Naive thymus-derived CD4-positive, alpha-beta T cell (primary cell): Measurements from ENCODE around the gene ABHD2. TPM values are rescaled to one million over a fixed set of nuclear protein-coding genes. Genes with fewer than 3 reads are reported as not detected.

Experiments
- ATAC-seq: fragments of 150-1000 bp; cut with Tn5 transposase; 2 replicates; pipeline ENCODE4 v1.10.0; 2021; ENCODE audit warnings: mild to moderate bottlenecking, moderate library complexity
- CTCF ChIA-PET: fragments of 350-600 bp; sonication (Branson Sonifier 250); formaldehyde crosslinking; loops from one replicate; lab custom pipeline; 2021; ENCODE audit warnings: antibody characterized with exemption; lab: Charles Lee
- POLR2A ChIA-PET: fragments of 350-600 bp; sonication (Branson Sonifier 250); formaldehyde crosslinking; loops from one replicate; lab custom pipeline; 2021; ENCODE audit warnings: antibody characterized with exemption, inconsistent platforms; lab: Charles Lee
- DNase-seq, 9 donors: peaks; one replicate each; pipeline versions ENCODE4 v3.0.0 to v3.0.0-alpha.2; 2020 to 2022; ENCODE audit warnings: mixed read lengths in 1 of 9
- H3K27ac ChIP-seq: one replicate; pipeline ENCODE4 v1.7.0; 2013; ENCODE audit warnings: mild to moderate bottlenecking, low read depth, low read length, moderate library complexity
- H3K27me3 ChIP-seq, 2 donors: one replicate each; pipeline ENCODE4 v1.7.0; 2013; ENCODE audit warnings: low read length in 2 of 2, mild to moderate bottlenecking in 2 of 2, moderate library complexity in 2 of 2; ENCODE audit not compliant: control insufficient read depth in 2 of 2, insufficient read depth in 2 of 2
- H3K36me3 ChIP-seq, 3 experiments: 1 replicate in 2 of 3; 2 replicates in 1 of 3; pipeline ENCODE4 v1.7.0; 2013; ENCODE audit warnings: low read length in 3 of 3, mild to moderate bottlenecking in 3 of 3, moderate library complexity in 1 of 3; ENCODE audit not compliant: insufficient read depth in 3 of 3, control insufficient read depth in 2 of 3
- H3K4me1 ChIP-seq, 2 donors: one replicate each; pipeline ENCODE4 v1.7.0; 2013; ENCODE audit warnings: low read length in 2 of 2, mild to moderate bottlenecking in 2 of 2, moderate library complexity in 1 of 2; ENCODE audit not compliant: control insufficient read depth in 2 of 2, insufficient read depth in 2 of 2
- H3K4me3 ChIP-seq: 2 replicates; pipeline ENCODE4 v1.7.0; 2013; ENCODE audit warnings: mild to moderate bottlenecking, low read length
- H3K9me3 ChIP-seq, 3 experiments: 1 replicate in 2 of 3; 2 replicates in 1 of 3; pipeline ENCODE4 v1.7.0; 2013; ENCODE audit warnings: low read length in 3 of 3; ENCODE audit not compliant: control insufficient read depth in 2 of 3
- H3K27ac Mint-ChIP-seq, 9 donors: one replicate each; pipeline ENCODE4 v1.8.0; 2020 to 2022; ENCODE audit warnings: mixed read lengths in 9 of 9, mild to moderate bottlenecking in 8 of 9, moderate library complexity in 5 of 9, inconsistent platforms in 2 of 9
- H3K27me3 Mint-ChIP-seq, 5 donors: one replicate each; pipeline ENCODE4 v1.8.0; 2021 to 2022; ENCODE audit warnings: mixed read lengths in 5 of 5, mild to moderate bottlenecking in 1 of 5
- H3K36me3 Mint-ChIP-seq, 5 donors: one replicate each; pipeline ENCODE4 v1.8.0; 2020 to 2022; ENCODE audit warnings: mixed read lengths in 5 of 5, mild to moderate bottlenecking in 3 of 5, inconsistent platforms in 1 of 5
- H3K4me1 Mint-ChIP-seq, 7 donors: one replicate each; pipeline ENCODE4 v1.8.0; 2020 to 2022; ENCODE audit warnings: mixed read lengths in 7 of 7, mild to moderate bottlenecking in 3 of 7, inconsistent platforms in 1 of 7
- H3K4me3 Mint-ChIP-seq, 10 donors: one replicate each; pipeline ENCODE4 v1.8.0; 2020 to 2022; ENCODE audit warnings: mild to moderate bottlenecking in 10 of 10, mixed read lengths in 10 of 10, moderate library complexity in 6 of 10, inconsistent platforms in 2 of 10
- H3K9me3 Mint-ChIP-seq, 11 donors: one replicate each; pipeline ENCODE4 v1.8.0; 2020 to 2022; ENCODE audit warnings: mixed read lengths in 11 of 11, mild to moderate bottlenecking in 4 of 11, inconsistent platforms in 1 of 11, moderate library complexity in 1 of 11
- intact Hi-C, 2 donors: fragments of 100-400 bp; cut with micrococcal nuclease; formaldehyde crosslinking; loops; one replicate each; pipeline ENCODE4 v1.15.1; 2023
- polyA plus RNA-seq, 2 donors: library from polyadenylated mRNA; unstranded; fragments of 300-500 nt; fragmentation: Illumina TruSeq; gene quantifications; one replicate each; pipeline ENCODE4 v1.2.3, GENCODE V29; 2021
- total RNA-seq, 6 experiments: library from RNA in 5 of 6; stranded (reverse) in 5 of 6; gene quantifications; 1 replicate in 5 of 6; 2 replicates in 1 of 6; pipeline ENCODE4 v1.2.3 and lab custom pipeline; 2021 to 2026

The ABHD2 gene
- total and polyA plus RNA-seq, 7 experiments from 2014 or later = 19.4 to 85.0 (median 63.6) TPM

DNA sequence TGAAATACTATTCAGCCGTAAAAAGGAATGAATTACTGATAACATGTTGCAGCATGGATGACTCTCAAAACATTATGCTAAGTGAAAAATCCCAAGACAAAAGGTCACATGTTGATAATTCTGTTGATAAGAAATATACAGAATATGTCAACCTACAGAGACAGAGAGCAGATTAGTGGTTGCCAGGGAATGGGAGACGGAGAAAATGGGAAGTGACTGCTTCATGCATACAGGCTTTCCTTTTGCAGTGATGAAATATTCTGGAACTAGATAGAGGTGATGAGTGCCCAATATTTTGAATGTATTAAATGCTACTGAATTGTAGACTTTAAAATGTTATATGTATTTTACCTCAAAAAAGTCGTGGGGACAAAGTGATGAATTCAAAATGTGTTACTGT is 56.2 kb downstream of the ABHD2 start:
- Histone ChIP-seq H3K27me3 (no peaks in the 10 kb centered on the region), H3K9me3 (no peaks in the 10 kb centered on the region), H3K4me3 (no peak overlapping the region), H3K27ac (no peak overlapping the region), H3K4me1 (peaks cover 0 to 9% of the 10 kb centered on the region in 2 donors), H3K36me3 (peaks cover 0 to 18% (median 5%) of the 10 kb centered on the region in 3 experiments)
- POLR2A ChIA-PET = no interaction called here
- Mint-ChIP-seq H3K36me3 (peaks cover 0 to 49% (median 10%) of the 10 kb centered on the region in 5 donors), H3K27me3 (no peaks in the 10 kb centered on the region), H3K4me1 (peaks cover 0 to 21% (median 4%) of the 10 kb centered on the region in 7 donors), H3K9me3 (no peaks in the 10 kb centered on the region), H3K4me3 (no peak overlapping the region), H3K27ac (peak overlapping the region in 2 of 9 donors; percentile 38 to 55)
- DNase-seq (no peak), ATAC-seq (no peak)
- intact Hi-C loops = no loop called here
- CTCF ChIA-PET = no interaction called here

DNA sequence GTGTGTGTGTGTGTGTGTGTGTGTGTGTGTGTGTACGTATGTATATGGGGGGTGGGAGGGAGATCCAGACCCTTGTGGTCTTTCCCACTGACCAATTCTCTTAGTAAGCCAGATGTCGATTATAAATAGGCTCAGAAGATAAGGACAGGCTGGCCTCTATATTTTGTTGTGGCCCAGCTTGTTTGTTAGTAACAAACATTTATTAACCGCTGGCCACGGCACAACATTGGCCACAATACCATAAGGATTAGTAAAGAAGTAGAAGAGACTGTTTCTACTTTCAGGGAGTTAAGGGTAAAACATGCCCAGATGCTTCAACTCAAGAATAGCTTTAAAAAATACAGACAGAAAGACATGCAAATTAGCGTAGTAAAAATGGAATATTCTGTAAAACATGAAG is 58.1 kb downstream of the ABHD2 start:
- Mint-ChIP-seq H3K36me3 (peaks cover 0 to 47% (median 12%) of the 10 kb centered on the region in 5 donors), H3K4me3 (no peak overlapping the region), H3K4me1 (peaks cover 0 to 22% (median 4%) of the 10 kb centered on the region in 7 donors), H3K9me3 (no peaks in the 10 kb centered on the region), H3K27me3 (no peaks in the 10 kb centered on the region), H3K27ac (no peak overlapping the region)
- Histone ChIP-seq H3K36me3 (peaks cover 0 to 11% (median 3%) of the 10 kb centered on the region in 3 experiments), H3K27me3 (no peaks in the 10 kb centered on the region), H3K4me1 (peaks cover 0 to 9% of the 10 kb centered on the region in 2 donors), H3K4me3 (no peak overlapping the region), H3K9me3 (no peaks in the 10 kb centered on the region), H3K27ac (no peak overlapping the region)
- ChIA-PET CTCF (interaction anchor here (0.6 to 0.8 kb wide), 3 partner anchors 75 to 230 kb away, joined by 3 read pairs; no protein-coding TSS in a partner anchor), POLR2A (interaction anchor here (0.9 kb wide), 1 partner anchor 63 kb away, joined by 3 read pairs; no protein-coding TSS in a partner anchor)
- ATAC-seq = no peak
- intact Hi-C loops = no loop called here
- DNase-seq = no peak

DNA sequence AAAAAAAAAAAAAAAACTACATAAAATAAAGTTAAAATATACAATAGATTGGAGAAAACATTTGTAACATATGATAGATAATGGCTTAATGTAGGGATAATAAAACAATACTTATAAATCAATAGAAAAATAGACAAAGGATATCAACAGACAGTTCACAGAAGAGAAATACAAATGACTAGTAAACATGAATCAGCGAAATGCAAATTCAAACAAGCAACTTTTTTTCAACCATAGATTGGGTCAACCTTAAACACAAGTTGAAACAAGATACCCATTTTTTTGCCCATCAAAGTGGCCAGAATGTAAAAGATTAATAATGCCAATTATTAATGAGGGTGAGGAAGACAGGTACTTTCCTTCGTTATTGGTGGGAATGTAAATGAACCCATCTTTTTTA is 59.9 kb downstream of the ABHD2 start:
- Mint-ChIP-seq H3K27me3 (no peaks in the 10 kb centered on the region), H3K4me1 (peaks cover 0 to 12% (median 4%) of the 10 kb centered on the region in 7 donors), H3K36me3 (peaks cover 5 to 41% (median 17%) of the 10 kb centered on the region in 5 donors), H3K27ac (no peak overlapping the region), H3K4me3 (no peak overlapping the region), H3K9me3 (no peaks in the 10 kb centered on the region)
- Histone ChIP-seq H3K9me3 (no peaks in the 10 kb centered on the region), H3K36me3 (peaks cover 0 to 28% (median 3%) of the 10 kb centered on the region in 3 experiments), H3K27ac (no peak overlapping the region), H3K4me1 (peaks cover 0 to 8% of the 10 kb centered on the region in 2 donors), H3K4me3 (no peak overlapping the region), H3K27me3 (no peaks in the 10 kb centered on the region)
- POLR2A ChIA-PET = interaction anchor here (0.7 kb wide), 1 partner anchor 120 kb away, joined by 3 read pairs; no protein-coding TSS in a partner anchor
- DNase-seq (no peak), ATAC-seq (no peak)
- CTCF ChIA-PET = no interaction called here
- intact Hi-C loops = no loop called here

DNA sequence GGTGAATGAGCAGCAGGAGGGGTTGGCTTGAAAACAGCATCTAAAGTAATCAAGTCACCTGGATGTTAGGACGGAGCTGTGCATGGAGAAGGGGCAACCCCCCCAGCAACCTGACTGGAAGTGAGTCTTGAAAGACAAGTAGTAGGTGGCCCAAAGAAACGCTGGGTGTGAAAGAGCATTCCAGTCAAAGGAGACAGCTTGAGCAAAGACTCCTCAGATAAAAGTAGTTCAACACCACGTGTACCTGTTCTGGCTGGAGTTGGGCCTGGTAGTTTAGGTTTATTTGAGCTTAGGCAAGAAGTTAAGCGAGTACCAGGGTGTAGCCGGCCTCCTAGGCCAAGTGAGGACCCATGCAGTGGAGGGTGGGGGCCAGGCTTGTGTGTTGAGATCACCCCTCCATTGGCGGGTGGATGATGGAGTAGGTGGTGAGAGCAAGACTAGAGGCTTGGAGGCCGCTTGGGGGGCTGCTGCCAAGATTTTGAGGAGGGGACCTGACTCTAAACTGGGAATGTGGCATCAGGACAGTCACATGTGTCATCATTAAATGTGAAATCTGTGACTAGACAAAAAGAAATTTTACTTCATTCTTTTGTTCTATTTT is 61.3 kb downstream of the ABHD2 start:
- Mint-ChIP-seq H3K4me1 (peaks cover 0 to 9% (median 0%) of the 10 kb centered on the region in 7 donors), H3K36me3 (peaks cover 5 to 43% (median 17%) of the 10 kb centered on the region in 5 donors), H3K4me3 (no peak overlapping the region), H3K27ac (peak overlapping the region in 1 of 9 donors; percentile 78), H3K9me3 (no peaks in the 10 kb centered on the region), H3K27me3 (no peaks in the 10 kb centered on the region)
- Histone ChIP-seq H3K27ac (no peak overlapping the region), H3K36me3 (peaks cover 0 to 36% (median 3%) of the 10 kb centered on the region in 3 experiments), H3K27me3 (no peaks in the 10 kb centered on the region), H3K4me3 (no peak overlapping the region), H3K9me3 (no peaks in the 10 kb centered on the region), H3K4me1 (no peaks in the 10 kb centered on the region)
- ChIA-PET CTCF (interaction anchor here (2.1 kb wide), 1 partner anchor 92 kb away, joined by 7 read pairs; no protein-coding TSS in a partner anchor), POLR2A (interaction anchor here (0.6 kb wide), 1 partner anchor 47 kb away, joined by 4 read pairs; no protein-coding TSS in a partner anchor)
- intact Hi-C loops = no loop called here
- DNase-seq (no peak), ATAC-seq (no peak)

DNA sequence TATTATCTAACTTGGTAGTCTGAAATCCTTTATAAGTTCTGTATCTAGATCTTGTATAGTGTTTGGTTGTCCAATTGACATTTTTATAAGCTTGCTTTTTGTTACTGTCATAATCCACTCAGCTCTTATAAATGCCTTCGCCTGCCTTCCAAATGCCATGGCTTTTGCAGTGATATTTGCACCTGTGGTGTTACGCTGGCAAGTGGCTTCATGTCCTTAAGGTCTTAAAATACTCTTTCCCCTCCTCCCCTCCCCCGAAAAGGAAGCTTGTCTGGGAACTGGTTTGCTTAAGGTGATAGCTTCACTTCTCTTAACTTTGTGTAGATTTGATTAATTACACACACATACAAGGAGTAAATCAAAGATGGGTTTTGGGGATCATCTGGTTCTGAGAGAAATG is 62.0 kb downstream of the ABHD2 start:
- ATAC-seq = no peak
- no peak overlapping the region for H3K27ac Mint-ChIP-seq
- no peaks in the 10 kb centered on the region for H3K27me3 ChIP-seq
- H3K4me1 ChIP-seq = no peaks in the 10 kb centered on the region
- POLR2A ChIA-PET = no interaction called here
- CTCF ChIA-PET = interaction anchor here (2.1 kb wide), 1 partner anchor 92 kb away, joined by 7 read pairs; no protein-coding TSS in a partner anchor
- H3K4me3 Mint-ChIP-seq = no peak overlapping the region
- DNase-seq = no peak
- H3K9me3 Mint-ChIP-seq = no peaks in the 10 kb centered on the region
- H3K36me3 Mint-ChIP-seq = peaks cover 7 to 45% (median 16%) of the 10 kb centered on the region in 5 donors
- intact Hi-C loops = no loop called here
- H3K27me3 Mint-ChIP-seq = no peaks in the 10 kb centered on the region
- no peak overlapping the region for H3K27ac ChIP-seq
- H3K4me3 ChIP-seq = no peak overlapping the region
- peaks cover 0 to 9% (median 0%) of the 10 kb centered on the region in 7 donors for H3K4me1 Mint-ChIP-seq
- H3K9me3 ChIP-seq = no peaks in the 10 kb centered on the region
- peaks cover 3 to 39% (median 3%) of the 10 kb centered on the region in 3 experiments for H3K36me3 ChIP-seq

DNA sequence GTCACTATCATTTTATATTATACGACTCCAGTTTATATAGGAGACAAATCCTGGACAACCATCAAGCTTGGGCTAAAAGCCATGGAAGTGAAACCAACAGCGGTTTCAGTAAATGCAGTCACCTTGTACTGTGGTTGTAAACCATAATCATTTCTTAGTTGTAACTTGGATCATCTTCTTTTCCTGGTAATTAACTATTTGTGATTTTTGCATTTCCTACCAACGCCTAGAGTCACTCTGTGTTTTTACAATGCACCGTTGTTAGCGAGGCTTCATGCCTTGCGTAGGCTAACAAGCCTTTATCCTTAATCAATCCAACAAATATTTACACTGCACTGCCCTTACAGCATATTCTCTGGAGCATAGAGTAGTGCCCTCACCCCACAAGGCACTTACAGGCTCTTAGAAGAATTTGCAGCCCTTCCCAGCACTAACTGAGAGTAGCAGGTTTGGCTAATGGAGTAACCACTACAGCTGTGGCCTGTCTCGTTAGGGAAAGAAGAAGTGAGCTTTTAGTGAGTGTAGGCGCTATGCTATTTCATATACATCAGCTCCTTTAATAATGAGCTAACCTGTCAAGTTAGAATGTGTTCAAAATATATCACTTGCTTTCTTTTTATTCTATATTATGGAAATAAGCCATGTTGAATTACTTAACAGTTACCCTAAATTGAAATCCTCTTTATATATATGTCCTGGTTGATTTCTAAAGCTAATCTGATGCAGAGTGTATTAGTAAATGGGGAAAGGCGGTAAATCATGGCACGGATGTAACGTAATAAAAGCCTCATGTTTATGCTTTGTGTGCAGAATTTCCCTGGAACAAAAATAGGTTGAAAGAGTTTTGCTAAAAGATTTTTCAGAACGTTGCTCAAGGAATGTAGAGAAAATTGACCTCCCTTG is 62.8 kb downstream of the ABHD2 start:
- Mint-ChIP-seq H3K36me3 (peaks cover 10 to 43% (median 21%) of the 10 kb centered on the region in 5 donors), H3K27ac (no peak overlapping the region), H3K9me3 (no peaks in the 10 kb centered on the region), H3K4me3 (no peak overlapping the region), H3K27me3 (no peaks in the 10 kb centered on the region), H3K4me1 (peaks cover 0 to 9% (median 0%) of the 10 kb centered on the region in 7 donors)
- Histone ChIP-seq H3K4me1 (no peaks in the 10 kb centered on the region), H3K9me3 (no peaks in the 10 kb centered on the region), H3K4me3 (no peak overlapping the region), H3K27me3 (no peaks in the 10 kb centered on the region), H3K36me3 (peaks cover 3 to 38% (median 7%) of the 10 kb centered on the region in 3 experiments), H3K27ac (no peak overlapping the region)
- DNase-seq (no peak), ATAC-seq (peak; percentile 40)
- ChIA-PET CTCF (interaction anchor here (0.9 to 2.1 kb wide), 2 partner anchors 21 to 93 kb away, joined by 3 to 7 read pairs; no protein-coding TSS in a partner anchor), POLR2A (interaction anchor here (0.6 kb wide), 1 partner anchor 624 kb away, joined by 3 read pairs; no protein-coding TSS in a partner anchor)
- intact Hi-C loops = no loop called here
